ENCODE measurements around the gene ENAH. TPM values are rescaled to one million over a fixed set of nuclear protein-coding genes. Genes with fewer than 3 reads are reported as not detected.

The ENAH gene
- total RNA-seq, 1 donor from 2014 or later, result 137 TPM

GRCh38 chr1:225581186-225581585 is 71.7 kb downstream of the ENAH start:
- peaks cover 6% of the 10 kb centered on the region for H3K36me3 Mint-ChIP-seq
- no peak for DNase-seq (ENCODE audit: low spot score in 2 of 2, unreplicated experiment in 2 of 2)
- H3K9me3 Mint-ChIP-seq, result no peaks in the 10 kb centered on the region
- H3K27me3 Mint-ChIP-seq (ENCODE audit: low read depth), result no peaks in the 10 kb centered on the region
- no peak for TF ChIP-seq CTCF (IDR thresholded peaks at IDR 0.05; ENCODE audit: unreplicated experiment)
- peak overlapping the region; percentile 82 for H3K27ac Mint-ChIP-seq
- H3K4me3 Mint-ChIP-seq, result no peak overlapping the region
- H3K4me1 Mint-ChIP-seq, result peaks cover 50% of the 10 kb centered on the region

GRCh38 chr1:225580238-225581099 is 72.5 kb downstream of the ENAH start:
- Mint-ChIP-seq H3K4me3 (no peak overlapping the region), H3K4me1 (peaks cover 50% of the 10 kb centered on the region), H3K27me3 (ENCODE audit: low read depth) (no peaks in the 10 kb centered on the region), H3K27ac (peak overlapping the region; percentile 82), H3K9me3 (no peaks in the 10 kb centered on the region), H3K36me3 (peaks cover 6% of the 10 kb centered on the region)
- DNase-seq (ENCODE audit: low spot score in 2 of 2, unreplicated experiment in 2 of 2), result no peak
- TF ChIP-seq CTCF (IDR thresholded peaks at IDR 0.05; ENCODE audit: unreplicated experiment), result no peak

GRCh38 chr1:225578251-225578977 is 74.5 kb downstream of the ENAH start:
- peaks cover 49% of the 10 kb centered on the region for H3K4me1 Mint-ChIP-seq
- no peak for TF ChIP-seq CTCF (IDR thresholded peaks at IDR 0.05; ENCODE audit: unreplicated experiment)
- H3K27ac Mint-ChIP-seq, result peak overlapping the region; percentile 39
- H3K4me3 Mint-ChIP-seq, result no peak overlapping the region
- DNase-seq (ENCODE audit: low spot score in 2 of 2, unreplicated experiment in 2 of 2), result no peak
- peaks cover 4% of the 10 kb centered on the region for H3K36me3 Mint-ChIP-seq
- H3K27me3 Mint-ChIP-seq (ENCODE audit: low read depth), result no peaks in the 10 kb centered on the region
- H3K9me3 Mint-ChIP-seq, result no peaks in the 10 kb centered on the region

- Mint-ChIP-seq H3K27ac (peak overlapping the region; percentile 48), H3K4me1 (peaks cover 45% of the 10 kb centered on the region), H3K27me3 (ENCODE audit: low read depth) (no peaks in the 10 kb centered on the region), H3K4me3 (no peak overlapping the region), H3K36me3 (no peaks in the 10 kb centered on the region), H3K9me3 (no peaks in the 10 kb centered on the region)
- TF ChIP-seq CTCF (IDR thresholded peaks at IDR 0.05; ENCODE audit: unreplicated experiment), result no peak
- DNase-seq (ENCODE audit: low spot score in 2 of 2, unreplicated experiment in 2 of 2), result no peak
These were observed 75.7 kb downstream of the ENAH start for GRCh38 chr1:225577241-225577640.

- no peak for DNase-seq (ENCODE audit: low spot score in 2 of 2, unreplicated experiment in 2 of 2)
- TF ChIP-seq CTCF (IDR thresholded peaks at IDR 0.05; ENCODE audit: unreplicated experiment), result no peak
- no peaks in the 10 kb centered on the region for H3K9me3 Mint-ChIP-seq
- H3K27ac Mint-ChIP-seq, result no peak overlapping the region
- H3K4me3 Mint-ChIP-seq, result no peak overlapping the region
- no peaks in the 10 kb centered on the region for H3K27me3 Mint-ChIP-seq (ENCODE audit: low read depth)
- no peaks in the 10 kb centered on the region for H3K36me3 Mint-ChIP-seq
- peaks cover 22% of the 10 kb centered on the region for H3K4me1 Mint-ChIP-seq
These were observed 79.7 kb downstream of the ENAH start for GRCh38 chr1:225573216-225573615.
